ENCODE measurements around the gene TUT1. TPM values are rescaled to one million over a fixed set of nuclear protein-coding genes. Genes with fewer than 3 reads are reported as not detected.
"Not testable (repeated sequence)": the region's sequence is repeated elsewhere in the genome, so short reads cannot be mapped to it uniquely, and the experiment has no call there.

The TUT1 gene
- total RNA-seq, 1 donor from 2014 or later, result 12.3 TPM

DNA sequence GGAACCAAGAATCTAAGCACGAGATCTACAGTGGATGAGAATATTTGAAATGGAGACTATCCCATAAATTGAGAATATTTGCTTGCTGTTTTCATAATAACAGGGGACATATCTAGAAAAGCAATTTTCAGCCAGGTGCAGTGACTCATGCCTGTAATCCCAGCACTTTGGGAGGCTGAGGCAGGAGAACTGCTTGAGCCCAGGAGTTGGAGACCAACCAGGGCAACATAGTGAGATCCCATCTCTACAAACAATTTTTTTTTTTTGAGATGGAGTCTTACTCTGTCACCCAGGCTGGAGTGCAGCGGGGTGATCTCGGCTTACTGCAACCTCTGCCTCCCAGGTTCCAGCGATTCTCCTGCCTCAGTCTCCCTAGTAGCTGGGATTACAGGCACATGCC, 9.6 kb downstream of the TUT1 start:
- intact Hi-C loops (cut with micrococcal nuclease); DNase-seq; ATAC-seq: not testable (repeated sequence)

DNA sequence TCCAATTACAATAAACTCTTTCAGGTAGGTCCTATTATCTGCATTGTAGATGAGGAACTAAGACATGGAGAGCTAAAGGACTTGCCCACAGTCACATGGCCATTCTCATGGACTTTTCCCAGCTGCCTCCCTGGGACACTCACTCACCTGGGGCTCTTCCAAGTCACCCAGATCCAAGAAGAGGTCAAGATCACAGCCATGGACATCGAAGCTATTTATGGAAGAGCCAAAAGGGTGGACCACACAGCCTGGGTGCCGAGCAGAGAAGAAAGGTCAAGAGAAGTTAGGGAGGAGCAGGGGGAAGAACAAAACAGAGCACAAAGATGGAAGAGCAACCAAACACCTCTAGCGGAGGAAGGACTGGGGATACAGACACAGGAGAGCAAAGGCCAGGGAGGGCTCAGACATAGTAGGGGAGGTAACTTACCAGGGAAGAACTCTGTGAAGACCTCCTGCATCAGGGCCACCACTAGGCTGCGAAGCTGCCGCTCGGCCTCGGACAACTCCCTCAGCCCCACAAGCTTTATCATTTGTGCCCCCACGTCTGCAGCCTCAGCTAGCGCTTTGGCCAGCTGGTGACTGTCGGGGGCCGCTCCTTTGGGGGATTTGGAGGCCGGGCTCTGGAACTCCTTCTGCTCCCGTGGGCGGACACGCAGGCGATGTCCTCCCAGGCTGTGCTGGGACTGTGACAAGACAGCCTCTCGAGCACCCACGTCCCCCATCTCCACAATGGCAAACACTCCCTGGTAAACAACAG, 10.2 kb downstream of the TUT1 start:
- intact Hi-C loops (cut with micrococcal nuclease), result no loop called here
- DNase-seq, result no peak
- ATAC-seq, result no peak

DNA sequence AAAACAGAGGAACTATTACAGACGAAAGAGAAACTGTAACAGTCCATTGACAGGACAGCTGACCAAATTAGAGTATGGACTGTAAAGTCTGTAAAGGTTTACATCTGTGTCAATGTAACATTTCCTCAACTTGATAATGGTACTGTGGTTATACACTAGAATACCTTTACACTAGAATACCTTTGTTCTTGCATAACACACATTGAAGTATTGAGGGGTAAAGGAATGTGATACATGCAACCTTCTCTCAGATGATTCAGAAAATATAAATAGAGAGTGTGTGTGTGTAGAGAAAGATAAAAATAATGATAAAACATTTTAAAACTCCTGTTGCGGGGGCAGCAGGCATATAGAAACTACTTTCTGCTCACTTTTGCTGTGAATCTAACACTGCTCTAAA, 12.1 kb downstream of the TUT1 start:
- ATAC-seq, result no peak
- intact Hi-C loops (cut with micrococcal nuclease), result no loop called here
- no peak for DNase-seq

DNA sequence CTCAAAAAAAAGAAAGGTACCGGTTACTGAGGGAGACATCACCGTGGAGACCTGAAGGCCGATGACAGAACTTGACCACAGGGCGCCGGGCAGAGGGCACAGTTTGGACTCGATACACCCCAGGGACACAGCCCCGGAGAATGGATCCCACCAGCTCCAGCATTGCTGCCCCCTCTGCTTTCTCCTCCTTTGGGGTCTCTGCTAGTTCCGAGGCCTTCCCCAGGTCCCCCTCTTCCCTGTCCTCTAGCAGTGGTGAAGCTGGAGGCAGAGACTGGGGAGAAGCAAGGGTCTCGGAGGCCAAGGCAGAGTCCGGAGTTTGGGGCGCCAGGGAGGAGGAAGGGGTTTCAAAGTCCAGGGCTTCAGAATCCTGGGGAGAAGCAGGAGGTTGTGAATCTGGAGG, 12.8 kb downstream of the TUT1 start:
- no peak for DNase-seq
- no peak for ATAC-seq
- intact Hi-C loops (cut with micrococcal nuclease), result no loop called here

DNA sequence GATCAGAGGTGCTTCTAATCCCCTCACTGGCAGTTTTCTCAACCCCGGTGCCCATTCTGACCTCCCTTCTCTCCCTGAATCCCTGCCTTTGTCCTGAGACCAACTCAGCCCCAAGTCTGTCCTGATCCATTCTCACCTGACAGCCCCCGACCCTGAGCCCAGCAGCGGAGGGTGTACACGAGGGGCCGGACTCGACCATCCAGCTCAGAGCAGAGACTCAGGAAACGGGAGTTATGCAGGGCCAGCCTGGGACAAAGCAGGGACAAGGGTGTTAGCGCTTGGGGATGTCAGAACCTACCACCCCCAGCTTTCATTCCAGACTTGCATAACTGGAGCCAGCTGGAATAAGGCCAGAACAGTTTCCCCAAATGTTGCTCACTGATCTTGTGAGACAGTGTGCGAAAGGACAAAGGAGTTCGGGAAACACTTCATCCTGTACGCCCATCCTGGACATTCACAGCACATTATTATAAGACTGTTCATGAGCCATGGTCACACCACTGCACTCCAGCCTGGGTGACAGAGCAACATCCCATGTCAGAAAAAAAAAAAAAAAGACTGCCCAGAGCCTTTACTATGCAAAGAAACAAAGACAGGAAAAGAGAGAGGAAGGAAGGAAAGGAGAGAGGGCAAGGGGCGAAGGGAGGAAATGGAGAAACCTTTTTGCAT, 14.1 kb downstream of the TUT1 start:
- DNase-seq (no peak), ATAC-seq (no peak)
- intact Hi-C loops (cut with micrococcal nuclease), result no loop called here

DNA sequence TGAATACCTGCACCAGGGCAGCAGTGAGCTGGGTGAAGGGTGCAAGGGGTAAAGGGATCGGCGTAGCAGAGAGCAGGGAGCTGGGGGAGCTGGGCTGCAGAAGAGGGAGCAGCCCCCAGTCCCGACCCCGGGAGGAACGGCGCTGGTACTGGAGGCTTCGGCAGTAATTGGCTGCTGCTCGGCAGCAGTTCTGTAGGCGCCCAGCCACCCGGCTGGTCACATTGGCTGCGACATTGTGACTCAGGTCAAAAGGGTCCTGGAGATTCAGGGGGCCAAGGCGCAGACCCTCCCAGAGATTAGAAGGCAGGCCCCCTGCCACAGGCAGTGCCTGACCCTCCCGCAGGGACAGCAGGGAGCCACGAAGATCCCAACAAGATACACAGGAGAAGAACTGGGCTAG, 15.5 kb downstream of the TUT1 start:
- DNase-seq (no peak), ATAC-seq (no peak)
- intact Hi-C loops (cut with micrococcal nuclease), result no loop called here

DNA sequence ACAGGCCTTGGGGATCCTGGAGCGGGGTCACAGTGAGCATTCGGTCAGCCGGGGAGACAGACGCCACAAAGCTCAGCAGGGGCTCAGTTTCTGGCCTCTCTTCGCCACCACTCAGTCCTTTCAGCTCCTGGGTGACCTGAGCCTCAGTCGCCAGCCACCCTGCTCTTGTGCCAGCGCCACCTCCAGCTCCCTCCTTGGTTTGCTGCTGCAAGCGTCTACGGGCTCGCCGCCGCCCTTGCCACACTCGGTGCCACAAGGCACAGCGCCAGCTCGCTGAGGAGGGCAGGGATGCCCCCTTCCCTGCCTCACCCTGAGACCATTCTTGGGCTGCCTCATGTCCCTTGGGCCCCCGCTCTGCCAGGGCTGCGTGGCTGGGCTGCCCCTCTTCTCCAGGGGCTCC, 16.2 kb downstream of the TUT1 start:
- ATAC-seq, result no peak
- intact Hi-C loops (cut with micrococcal nuclease), result no loop called here
- peak; percentile 48 for DNase-seq

DNA sequence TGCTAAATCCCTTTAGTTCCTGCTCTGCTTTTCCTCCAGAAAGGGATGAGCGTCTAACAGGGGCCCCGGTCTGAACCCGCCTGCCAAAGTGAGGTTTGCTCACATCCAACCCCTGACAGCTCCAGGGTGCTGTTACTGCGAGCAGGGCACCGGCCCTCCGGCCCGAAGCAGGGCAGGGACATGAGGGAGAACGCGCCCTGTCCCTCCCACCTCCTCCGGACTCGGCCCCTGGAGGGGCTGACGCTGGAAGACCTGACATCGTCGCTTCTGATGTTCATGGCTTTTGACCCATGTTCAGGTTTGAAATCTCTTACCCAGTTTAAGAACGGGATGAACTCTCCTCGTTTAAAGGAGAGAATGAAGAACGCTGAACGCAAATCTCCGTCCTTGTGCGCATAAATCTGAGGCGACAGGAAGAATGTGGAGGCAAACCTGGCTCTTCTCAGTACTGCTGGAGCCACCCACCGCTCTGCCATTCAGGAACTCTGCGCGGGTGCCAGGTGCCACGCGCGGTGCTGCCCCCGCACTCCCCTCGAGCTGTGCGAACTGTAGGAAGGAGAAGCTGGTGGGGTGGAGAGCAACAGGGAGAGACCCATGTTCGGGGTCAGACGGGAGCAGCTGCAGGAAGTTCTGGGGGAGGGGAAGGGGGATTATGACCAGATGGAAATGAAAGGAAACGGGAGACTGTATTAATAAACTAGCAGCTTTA, 16.8 kb downstream of the TUT1 start:
- ATAC-seq (peak; percentile 26), DNase-seq (peak; percentile 60)
- intact Hi-C loops (cut with micrococcal nuclease), result no loop called here

DNA sequence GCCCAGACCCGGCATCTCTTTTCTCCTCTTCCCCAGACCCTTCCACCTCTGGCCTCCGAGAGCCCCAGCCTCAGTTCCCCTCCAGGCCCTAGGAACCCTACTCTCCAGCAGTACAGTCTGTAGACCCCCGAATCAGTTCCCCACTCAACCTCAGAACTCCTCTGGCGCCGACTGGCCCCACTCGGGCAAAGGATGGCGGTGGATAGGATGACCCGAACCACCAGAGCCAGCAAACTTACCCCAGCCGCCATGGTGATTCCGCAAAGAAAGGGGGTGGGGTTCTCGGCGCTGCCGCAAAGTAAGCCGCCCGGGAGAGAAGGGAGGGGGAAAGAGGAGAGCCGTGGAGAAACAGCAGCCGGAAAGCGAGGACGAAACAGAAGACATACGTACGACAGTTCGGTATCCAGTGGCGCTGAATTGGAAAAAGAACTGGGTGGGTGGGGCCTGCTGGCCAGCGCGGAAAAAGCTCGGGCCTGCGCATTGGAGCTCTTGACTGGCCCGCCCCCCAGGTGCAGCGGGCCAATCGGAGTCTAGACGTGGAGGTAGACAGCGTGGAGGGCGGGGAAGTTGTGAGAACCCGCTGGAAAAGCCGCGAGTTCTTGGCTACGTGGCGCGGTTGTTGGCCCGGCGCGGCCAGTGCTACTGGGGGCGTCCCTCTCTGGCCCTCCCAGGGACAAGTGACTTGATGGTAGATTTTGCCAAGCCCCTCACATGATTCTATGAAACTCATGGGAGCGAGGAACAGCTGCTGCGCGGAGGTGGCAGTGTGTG, 17.5 kb downstream of the TUT1 start, which contains the start of gene EEF1G:
TSS of gene EEF1G (minus strand) at position 300 of the 771 bp plus-strand sequence. CDS start at position 251, 49 bp downstream.
- intact Hi-C loops (cut with micrococcal nuclease), result no loop called here
- DNase-seq (peak; percentile 98), ATAC-seq (peak; percentile 96)

DNA sequence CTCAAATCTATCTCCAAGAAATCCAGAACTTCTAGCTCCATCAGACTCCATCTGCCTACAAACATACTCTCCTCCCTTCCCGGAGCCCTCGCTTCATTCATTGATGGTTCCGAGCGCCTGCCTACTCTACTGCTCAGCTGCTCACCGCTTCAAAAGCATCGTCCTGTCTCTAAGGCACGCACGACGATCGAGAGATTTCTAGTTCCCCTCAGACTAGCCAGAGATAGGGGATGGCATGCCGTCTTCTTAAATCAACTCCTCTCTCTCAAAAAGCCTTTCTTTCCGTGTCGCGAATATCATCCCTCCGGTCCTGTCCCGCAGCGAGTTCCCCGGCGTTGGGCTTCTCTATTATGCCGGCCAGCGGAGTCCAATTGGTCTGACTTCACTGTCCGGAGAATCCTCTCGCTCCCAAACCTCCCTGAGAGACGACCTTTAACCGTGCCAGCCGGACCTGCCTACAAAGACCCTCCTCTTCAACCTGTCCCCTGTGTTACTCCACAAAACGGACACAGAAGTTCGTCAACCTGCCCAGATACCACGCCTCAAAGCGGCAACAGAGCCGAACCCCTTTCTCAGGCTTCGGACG, 18.2 kb downstream of the TUT1 start:
- DNase-seq, result no peak
- peak; percentile 1 for ATAC-seq
- intact Hi-C loops (cut with micrococcal nuclease), result no loop called here

DNA sequence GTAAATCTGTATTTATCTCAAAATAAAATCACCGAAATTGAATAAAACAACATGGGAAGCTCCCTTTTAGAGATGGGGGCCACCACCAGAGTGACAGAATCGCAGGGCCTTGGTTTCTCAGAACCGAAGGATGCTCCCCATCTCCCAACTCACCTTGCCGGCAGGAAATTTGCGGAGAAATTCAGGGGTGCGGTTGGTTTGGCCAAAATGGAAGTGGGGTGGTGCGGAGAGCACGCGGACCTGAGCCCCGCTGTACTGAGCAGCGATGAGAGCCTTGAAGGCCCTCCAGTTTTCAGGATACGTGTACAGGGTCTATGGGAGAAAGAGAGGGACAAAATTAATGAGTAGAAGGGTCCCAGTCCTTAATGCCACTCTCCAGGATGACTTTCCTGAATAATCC, 18.9 kb downstream of the TUT1 start:
- DNase-seq, result no peak
- ATAC-seq, result no peak
- intact Hi-C loops (cut with micrococcal nuclease), result no loop called here

DNA sequence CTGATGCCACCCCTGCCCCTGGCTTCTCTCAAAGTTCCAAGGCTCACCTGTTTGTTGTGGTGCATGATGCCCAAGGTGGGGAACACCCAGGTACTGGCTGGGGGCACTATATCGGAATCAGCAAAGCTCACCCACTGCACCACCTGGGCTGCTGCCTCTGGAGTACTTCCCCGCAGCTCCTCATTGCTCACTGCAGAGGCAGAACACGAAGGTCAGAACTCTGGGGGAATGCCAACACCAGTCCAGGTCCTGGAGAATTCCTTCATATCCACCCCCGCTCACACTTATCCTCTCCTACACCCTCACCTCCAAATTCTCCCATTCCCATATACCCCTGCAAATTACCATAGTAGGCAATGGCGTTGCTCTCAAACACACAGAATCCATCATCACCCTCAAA, 19.8 kb downstream of the TUT1 start:
- DNase-seq; intact Hi-C loops (cut with micrococcal nuclease): not testable (repeated sequence)

DNA sequence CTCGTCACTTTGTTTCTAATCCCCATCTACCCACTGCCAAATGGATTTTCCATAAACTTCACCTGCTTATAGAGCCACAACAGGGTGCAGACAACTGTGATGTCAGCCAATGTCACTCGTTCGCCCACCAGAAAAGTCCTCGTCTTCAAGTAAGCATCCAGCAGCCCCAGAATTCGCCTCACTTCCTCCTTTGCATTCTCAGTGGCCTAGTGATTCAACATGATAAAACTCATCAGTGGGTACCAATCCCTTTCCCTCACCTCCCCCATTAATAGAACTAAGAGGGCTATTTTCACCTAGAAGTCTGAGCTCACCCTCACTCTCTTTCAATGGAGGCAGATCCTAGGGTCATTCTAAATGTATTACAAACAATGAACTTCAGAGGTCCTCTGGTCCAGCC, 20.4 kb downstream of the TUT1 start:
- ATAC-seq; DNase-seq; intact Hi-C loops (cut with micrococcal nuclease): not testable (repeated sequence)

More for the DNA sequence above, 19.8 kb downstream of the TUT1 start:
- not testable (repeated sequence) for ATAC-seq

DNA sequence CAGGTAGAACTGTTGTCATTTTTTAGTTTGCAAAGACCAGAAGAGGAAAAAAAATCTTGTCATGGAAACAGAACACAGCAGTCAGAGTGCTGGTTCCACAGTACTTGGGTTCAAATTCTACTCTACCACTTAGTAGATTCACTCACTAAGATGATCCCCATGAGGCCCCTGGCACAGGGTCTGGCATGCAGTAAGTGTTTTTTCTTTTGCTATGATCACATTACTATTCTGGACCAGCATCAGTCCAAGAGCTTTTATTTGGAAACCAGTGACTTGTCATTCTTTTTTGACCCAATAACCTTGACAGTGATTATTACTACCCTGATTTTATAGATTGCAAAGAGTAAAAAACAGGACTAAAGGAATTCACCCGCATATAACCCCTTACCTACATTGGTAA, 21.7 kb downstream of the TUT1 start:
- intact Hi-C loops (cut with micrococcal nuclease), result no loop called here
- DNase-seq, result peak; percentile 6
- ATAC-seq, result no peak

DNA sequence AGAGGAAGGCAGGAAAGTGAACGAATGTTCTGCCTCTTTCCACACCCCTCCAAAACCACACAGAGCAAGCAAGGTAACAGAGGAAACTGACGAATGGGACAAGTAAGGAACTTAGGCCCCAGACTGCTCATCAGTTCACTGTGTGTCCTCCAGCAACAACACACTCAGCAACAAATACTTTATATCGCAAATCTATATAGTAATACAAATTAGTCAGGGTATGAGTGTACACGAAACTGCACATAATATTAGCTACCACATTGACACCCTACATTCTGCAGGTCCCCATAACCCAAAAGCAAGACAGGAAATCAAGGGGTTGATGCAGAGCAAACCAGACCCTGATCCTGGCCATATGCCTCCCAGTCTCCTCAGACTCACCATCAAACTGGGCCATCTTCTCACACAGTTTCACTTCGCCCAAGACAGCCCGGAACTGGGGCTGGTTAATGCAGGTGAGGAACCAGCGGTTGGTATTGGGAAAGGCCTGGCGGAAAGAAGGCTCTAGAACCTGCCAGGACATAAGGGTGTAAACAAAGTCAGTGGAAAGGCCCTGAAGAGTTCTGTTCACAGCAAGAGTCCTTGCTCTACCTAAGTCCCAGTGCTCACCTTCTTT, 24.2 kb downstream of the TUT1 start:
- peak; percentile 8 for DNase-seq
- intact Hi-C loops (cut with micrococcal nuclease), result no loop called here
- no peak for ATAC-seq

DNA sequence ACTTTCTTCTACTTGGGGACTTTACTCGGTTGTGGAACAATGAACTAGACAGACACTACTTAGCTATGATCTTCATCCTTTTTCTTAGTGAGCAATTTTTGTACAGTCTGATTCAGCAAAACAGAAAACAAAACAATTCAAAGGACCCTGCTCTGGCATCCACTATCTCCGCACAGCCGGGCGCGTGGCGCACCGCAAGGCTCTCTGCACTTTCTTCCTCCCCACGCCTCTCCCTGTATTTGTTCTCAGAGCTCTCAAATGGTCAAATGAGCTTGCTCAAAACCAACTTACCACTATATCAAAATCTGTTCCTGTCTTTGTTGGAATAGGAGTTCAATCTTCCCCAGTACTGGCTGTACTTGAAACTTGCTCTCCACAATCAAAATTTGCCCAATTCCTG, 25.1 kb downstream of the TUT1 start:
- intact Hi-C loops (cut with micrococcal nuclease), result no loop called here
- peak; percentile 6 for DNase-seq

DNA sequence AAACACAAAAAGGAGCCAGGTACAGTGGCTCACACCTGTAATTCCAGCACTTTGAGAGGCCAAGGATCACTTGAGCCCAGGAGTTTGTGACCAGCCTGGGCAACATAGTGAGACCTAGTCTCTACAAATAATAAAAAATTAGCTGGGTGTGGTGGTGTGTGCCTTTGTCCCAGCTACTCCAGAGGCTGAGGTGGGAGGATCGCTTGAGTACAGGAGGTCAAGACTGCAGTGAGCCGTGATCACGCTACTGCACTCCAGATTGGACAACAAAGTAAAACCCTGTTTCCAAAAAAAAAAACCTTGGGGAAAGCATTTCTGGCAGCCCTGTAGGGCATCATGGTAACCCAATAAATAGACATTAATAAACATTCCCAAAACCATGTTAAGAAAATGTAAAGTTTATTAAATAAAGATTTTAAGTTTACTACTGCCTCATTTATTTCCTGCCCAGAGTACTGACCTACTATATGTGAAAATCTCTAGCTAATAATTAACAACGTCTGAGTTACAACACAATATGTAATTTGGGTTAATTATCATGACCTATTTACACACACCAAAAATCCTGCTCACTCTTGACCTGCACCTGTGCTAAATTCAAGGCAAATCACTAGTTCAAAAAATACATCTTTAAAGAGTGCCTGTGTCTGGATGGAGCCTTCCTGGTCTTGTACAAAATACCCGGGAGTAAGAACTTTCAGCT, 26.1 kb downstream of the TUT1 start:
- ATAC-seq (no peak), DNase-seq (peak; percentile 5)
- intact Hi-C loops (cut with micrococcal nuclease), result no loop called here

More for the DNA sequence above, 25.1 kb downstream of the TUT1 start:
- ATAC-seq, result no peak

DNA sequence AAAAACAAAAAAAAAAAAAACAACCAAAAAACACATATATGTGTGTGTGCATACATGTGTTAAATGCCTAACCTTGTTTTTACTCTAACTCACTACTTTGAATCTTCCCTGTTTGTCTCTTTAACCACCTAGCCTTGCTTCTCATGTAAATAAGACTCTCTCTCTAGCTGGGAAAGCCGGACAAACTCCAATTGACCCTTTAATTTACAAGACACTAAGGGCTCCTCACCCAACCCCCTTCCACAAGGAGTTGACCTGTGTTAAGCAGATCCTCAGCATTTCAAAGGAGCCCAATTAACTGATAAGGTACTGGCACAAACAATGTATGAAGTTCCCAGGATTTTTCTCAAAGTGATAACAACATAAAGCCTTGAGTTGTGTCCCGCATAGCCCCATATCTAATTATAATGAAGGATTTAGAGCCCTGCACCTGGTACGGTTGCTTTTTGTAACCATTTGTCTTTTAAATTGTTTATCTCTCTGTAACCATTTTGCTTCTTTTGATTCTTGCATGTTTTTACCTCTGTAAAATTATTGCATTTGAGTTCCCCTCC, 29.6 kb downstream of the TUT1 start:
- intact Hi-C loops (cut with micrococcal nuclease); ATAC-seq; DNase-seq: not testable (repeated sequence)
